GM12892 (cell line): ENCODE data around the gene NBDY.
"Not testable (repeated sequence)": the region's sequence is repeated elsewhere in the genome, so short reads cannot be mapped to it uniquely, and the experiment has no call there.

Experiments used
- POLR2A ChIP-seq: IDR thresholded peaks from 2 replicates; pipeline ENCODE4 v1.6.1; 2011; ENCODE audit warnings: low read depth, low read length, control low read depth
- POLR2AphosphoS5 ChIP-seq: IDR thresholded peaks from 2 replicates; pipeline ENCODE4 v1.6.1; 2011; ENCODE audit warnings: low read depth, low read length, control low read depth
- TAF1 ChIP-seq: IDR thresholded peaks from 2 replicates; pipeline ENCODE4 v1.6.1; 2011; ENCODE audit warnings: low read depth, mild to moderate bottlenecking, control low read depth, low read length, borderline replicate concordance

GRCh38 chrX:56704530-56704929, 24.5 kb upstream of the NBDY start:
- TF ChIP-seq POLR2AphosphoS5, POLR2A, TAF1: not testable (repeated sequence)
